H1 (cell line): ENCODE data around the gene PLEKHA5. TPM values are rescaled to one million over a fixed set of nuclear protein-coding genes. Genes with fewer than 3 reads are reported as not detected.

ENCODE experiments used
- CTCF ChIA-PET: fragments of 300-600 bp; sonication (Branson Sonifier 250); formaldehyde crosslinking; loops from one replicate; lab custom pipeline; 2021; ENCODE audit not compliant: partially characterized antibody; lab: Charles Lee
- POLR2A ChIA-PET: fragments of 300-600 bp; sonication (Branson Sonifier 250); formaldehyde crosslinking; loops from one replicate; lab custom pipeline; 2021; ENCODE audit warnings: inconsistent platforms; ENCODE audit not compliant: partially characterized antibody; lab: Charles Lee
- DNase-seq, 2 experiments: peaks; one replicate each; pipeline versions ENCODE4 v3.0.0 to v3.0.0-alpha.2; 2010 to 2022; ENCODE audit warnings: low spot score in 2 of 2, low read depth in 1 of 2, mixed read lengths in 1 of 2
- FAIRE-seq: peaks from 2 replicates; lab custom pipeline; 2011; peaks lifted over from hg19 to GRCh38; lab: Jason Lieb, UNC
- H2AFZ ChIP-seq: 2 replicates; pipeline ENCODE4 v1.8.1; 2012; ENCODE audit warnings: low read length, inconsistent platforms
- H2AK5ac ChIP-seq: 2 replicates; pipeline ENCODE4 v1.6.1; 2013; ENCODE audit warnings: low read depth, low read length
- H2BK120ac ChIP-seq: replicated peaks from 2 replicates; pipeline ENCODE3; 2013; ENCODE audit warnings: low read depth, low read length, inconsistent platforms
- H2BK12ac ChIP-seq: 2 replicates; pipeline ENCODE4 v1.6.1; 2013; ENCODE audit warnings: low read depth, low read length
- H2BK15ac ChIP-seq: 2 replicates; pipeline ENCODE4 v1.6.1; 2013; ENCODE audit warnings: low read length
- H2BK20ac ChIP-seq: 2 replicates; pipeline ENCODE4 v1.6.1; 2013; ENCODE audit warnings: low read length
- H2BK5ac ChIP-seq: 2 replicates; pipeline ENCODE4 v1.6.1; 2013; ENCODE audit warnings: low read depth, low read length
- H3K14ac ChIP-seq: 2 replicates; pipeline ENCODE4 v1.6.1; 2013; ENCODE audit warnings: inconsistent platforms; ENCODE audit not compliant: insufficient read length
- H3K18ac ChIP-seq: 2 replicates; pipeline ENCODE4 v1.6.1; 2013; ENCODE audit warnings: low read length; ENCODE audit errors: extremely low read depth
- H3K23ac ChIP-seq: 2 replicates; pipeline ENCODE4 v1.6.1; 2013; ENCODE audit warnings: inconsistent platforms; ENCODE audit not compliant: insufficient read length
- H3K23me2 ChIP-seq: 2 replicates; pipeline ENCODE4 v1.6.1; 2013; ENCODE audit warnings: low read depth, low read length
- H3K27ac ChIP-seq: 2 replicates; pipeline ENCODE4 v1.6.1; 2011; ENCODE audit warnings: low read depth, low read length, inconsistent platforms
- H3K27me3 ChIP-seq, 4 experiments: replicated peaks in 1 of 4; 1 replicate in 1 of 4; 2 replicates in 3 of 4; pipeline versions ENCODE4 v1.6.1 to v1.8.1; 2011 to 2013; ENCODE audit warnings: low read length in 3 of 4, mild to moderate bottlenecking in 3 of 4, inconsistent platforms in 2 of 4, mixed read lengths in 2 of 4, moderate library complexity in 1 of 4; ENCODE audit not compliant: control insufficient read depth in 3 of 4, insufficient read depth in 3 of 4; ENCODE audit errors: extremely low read depth in 1 of 4
- H3K36me3 ChIP-seq, 4 experiments: 2 replicates each; pipeline versions ENCODE4 v1.6.1 to v1.8.1; 2011 to 2013; ENCODE audit warnings: mild to moderate bottlenecking in 4 of 4, low read length in 3 of 4, moderate library complexity in 2 of 4, control low read depth in 1 of 4, inconsistent platforms in 1 of 4; ENCODE audit not compliant: insufficient read depth in 4 of 4, control insufficient read depth in 2 of 4
- H3K4ac ChIP-seq: replicated peaks from 2 replicates; pipeline ENCODE3; 2013; ENCODE audit warnings: low read length, low read depth, mixed read lengths, inconsistent platforms; ENCODE audit not compliant: insufficient read length
- H3K4me1 ChIP-seq, 4 experiments: replicated peaks in 1 of 4; 1 replicate in 1 of 4; 2 replicates in 3 of 4; pipeline versions ENCODE4 v1.6.1 to v1.8.1; 2011 to 2013; ENCODE audit warnings: low read length in 3 of 4, inconsistent platforms in 2 of 4, mixed read lengths in 1 of 4; ENCODE audit not compliant: insufficient read depth in 4 of 4, control insufficient read depth in 3 of 4
- H3K4me2 ChIP-seq, 2 experiments: 2 replicates each; pipeline versions ENCODE4 v1.6.1 to v1.8.1; 2011 to 2013; ENCODE audit warnings: low read depth in 2 of 2, low read length in 2 of 2, control low read depth in 1 of 2, inconsistent platforms in 1 of 2, mild to moderate bottlenecking in 1 of 2; ENCODE audit not compliant: insufficient read depth in 1 of 2
- H3K4me3 ChIP-seq, 4 experiments: fragments of 200-600, 300-600 bp in 1 of 4; sonication (generic), shearing (Covaris generic), sonication (Bioruptor Twin) in 1 of 4; 2 replicates each; pipeline versions ENCODE4 v1.5.1 to v1.8.1; 2011 to 2016; ENCODE audit warnings: low read length in 4 of 4, low read depth in 3 of 4, control low read depth in 2 of 4, inconsistent platforms in 2 of 4, mild to moderate bottlenecking in 2 of 4, mixed read lengths in 1 of 4, moderate library complexity in 1 of 4; ENCODE audit not compliant: insufficient read depth in 2 of 4; ENCODE audit errors: extremely low read depth in 1 of 4
- H3K56ac ChIP-seq: replicated peaks from 2 replicates; pipeline ENCODE3; 2013; ENCODE audit warnings: low read depth, mild to moderate bottlenecking, mixed read lengths, low read length, inconsistent platforms; ENCODE audit not compliant: insufficient read length
- H3K79me1 ChIP-seq: 2 replicates; pipeline ENCODE4 v1.6.1; 2013; ENCODE audit warnings: low read depth, low read length, control low read depth
- H3K79me2 ChIP-seq, 2 experiments: 2 replicates each; pipeline versions ENCODE4 v1.6.1 to v1.8.1; 2012 to 2013; ENCODE audit warnings: low read length in 2 of 2, mild to moderate bottlenecking in 2 of 2, inconsistent platforms in 1 of 2; ENCODE audit not compliant: insufficient read depth in 2 of 2, control insufficient read depth in 1 of 2
- H3K9ac ChIP-seq, 4 experiments: replicated peaks in 1 of 4; 1 replicate in 1 of 4; 2 replicates in 3 of 4; pipeline versions ENCODE4 v1.6.1 to v1.8.1; 2011 to 2013; ENCODE audit warnings: low read depth in 3 of 4, low read length in 3 of 4, control low read depth in 2 of 4, mild to moderate bottlenecking in 2 of 4, moderate library complexity in 2 of 4, inconsistent platforms in 1 of 4; ENCODE audit errors: extremely low read depth in 1 of 4
- H3K9me3 ChIP-seq, 2 experiments: 2 replicates each; pipeline versions ENCODE4 v1.6.1 to v1.8.1; 2012 to 2013; ENCODE audit warnings: mild to moderate bottlenecking in 2 of 2, moderate library complexity in 2 of 2, control low read depth in 1 of 2, inconsistent platforms in 1 of 2, low read depth in 1 of 2, low read length in 1 of 2, mixed read lengths in 1 of 2; ENCODE audit not compliant: insufficient read depth in 2 of 2
- H4K20me1 ChIP-seq, 2 experiments: replicated peaks in 1 of 2; 2 replicates each; pipeline versions ENCODE3 to v1.8.1; 2011 to 2013; ENCODE audit warnings: inconsistent platforms in 2 of 2, low read length in 2 of 2, mild to moderate bottlenecking in 1 of 2; ENCODE audit not compliant: insufficient read depth in 2 of 2, control insufficient read depth in 1 of 2
- H4K5ac ChIP-seq: 2 replicates; pipeline ENCODE4 v1.6.1; 2013; ENCODE audit warnings: low read length, low read depth, mixed read lengths, inconsistent platforms; ENCODE audit not compliant: insufficient read length
- H4K8ac ChIP-seq: 2 replicates; pipeline ENCODE4 v1.8.0; 2013; ENCODE audit warnings: mild to moderate bottlenecking, moderate library complexity, low read length, inconsistent platforms; ENCODE audit not compliant: insufficient read depth; ENCODE audit errors: extremely low read depth
- H4K91ac ChIP-seq: replicated peaks from 2 replicates; pipeline ENCODE3; 2013; ENCODE audit warnings: low read length, mixed read lengths, inconsistent platforms; ENCODE audit not compliant: insufficient read length
- JUN ChIP-seq: IDR thresholded peaks from 2 replicates; pipeline ENCODE4 v1.6.1; 2011; ENCODE audit warnings: low read depth, mild to moderate bottlenecking, improper control_type of control experiment, low read length
- KDM1A ChIP-seq: fragments of 200-600, 300-600 bp; sonication (generic); IDR thresholded peaks from 2 replicates; pipeline ENCODE4 v1.7.1; 2016; ENCODE audit warnings: mild to moderate bottlenecking, low read length, borderline replicate concordance
- TEAD4 ChIP-seq: IDR thresholded peaks from 2 replicates; pipeline ENCODE4 v1.6.1; 2012; ENCODE audit warnings: low read depth, low read length, inconsistent platforms, mixed read lengths
- WGBS, 2 experiments: shearing (Covaris generic) in 1 of 2; methylation state at CpG; one replicate each; pipeline versions ENCODE4 v1.1.6 to v1.1.7; 2013 to 2015; ENCODE audit warnings: low lambda C conversion rate in 2 of 2, mixed read lengths in 2 of 2, inconsistent platforms in 1 of 2, low coverage in 1 of 2, missing lambda C conversion rate in 1 of 2; ENCODE audit not compliant: insufficient replicate concordance in 2 of 2, insufficient coverage in 1 of 2, insufficient read length in 1 of 2; ENCODE audit errors: extremely low coverage in 1 of 2, missing lambda C conversion rate in 1 of 2; 5-methylcytosine and 5-hydroxymethylcytosine counted together
- polyA plus RNA-seq, 7 experiments: library from polyadenylated mRNA; depleted of rRNA in 3 of 7; stranded (reverse) in 5 of 7; unstranded in 2 of 7; fragments of >200 nt in 5 of 7; fragments of 200-250 nt in 2 of 7; gene quantifications; 1 replicate in 5 of 7; 2 replicates in 1 of 7; 4 replicates in 1 of 7; pipeline versions ENCODE4 v1.2.1 to v1.2.3, GENCODE V29; 2011 to 2013; ENCODE audit warnings: missing spikeins in 2 of 7, mixed read lengths in 2 of 7
- total RNA-seq: library from RNA; stranded (reverse); fragmentation: NEBNext Ultra II Directional; extraction: Animal tissue kit (Norgen Biotek cat#: 25700); gene quantifications from 2 replicates; pipeline ENCODE4 v1.2.1, GENCODE V29; 2021

Gene PLEKHA5
- total and polyA plus RNA-seq, 2 of the 8 experiments (the other 6 are each of a cell fraction or from before 2014, with no cell fraction given) = 17.2 to 66.1 TPM

DNA sequence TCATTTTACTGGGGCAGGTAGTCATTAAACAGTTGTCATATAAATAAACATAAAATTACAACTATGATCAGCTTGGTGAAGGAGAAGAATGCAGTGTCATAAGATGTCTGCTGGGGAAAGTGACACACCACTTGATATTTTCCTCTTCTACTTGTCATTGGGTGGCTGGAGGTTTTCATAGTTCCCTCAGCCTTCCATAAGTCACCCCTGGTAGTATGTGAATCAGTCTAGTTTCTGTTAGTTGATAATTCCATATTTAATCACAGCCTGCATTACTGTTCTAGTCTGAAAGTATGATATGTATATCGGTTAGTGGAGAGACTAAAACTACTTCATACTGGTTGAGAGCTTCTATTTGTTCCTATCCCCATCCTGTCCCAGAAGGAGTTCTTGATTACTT lies 38.2 kb downstream of the PLEKHA5 start:
- 77% methylated on average over 1 of the region's 1 CpG; no CpG with 5 or more reads in 1 of the 2 experiments for WGBS, 2 experiments
- no peaks in the 10 kb centered on the region for H3K9me3 ChIP-seq
- no peak overlapping the region for H4K8ac ChIP-seq
- peaks cover 2% of the 10 kb centered on the region; the same call in 1 of the 2 replicates for H3K79me1 ChIP-seq
- H2AFZ ChIP-seq = no peak overlapping the region
- H3K4ac ChIP-seq = no peak overlapping the region
- no peak overlapping the region for H2BK120ac ChIP-seq
- FAIRE-seq (no peak), DNase-seq (no peak)
- no peak overlapping the region for H2BK15ac ChIP-seq
- H3K9ac ChIP-seq = no peak overlapping the region
- no peak overlapping the region for H4K5ac ChIP-seq
- H3K79me2 ChIP-seq = peaks cover 6 to 94% of the 10 kb centered on the region in 2 experiments
- H3K4me2 ChIP-seq = no peak overlapping the region
- H2AK5ac ChIP-seq = no peak overlapping the region
- no peak overlapping the region for H3K56ac ChIP-seq
- H3K27me3 ChIP-seq = no peaks in the 10 kb centered on the region
- H3K4me1 ChIP-seq = peaks cover 0 to 4% (median 3%) of the 10 kb centered on the region in 4 experiments; a peak in 3 of 7 replicates
- no peak overlapping the region for H2BK12ac ChIP-seq
- no peak overlapping the region for H4K91ac ChIP-seq
- no peak overlapping the region for H3K14ac ChIP-seq
- CTCF ChIA-PET = interaction anchor here (1.6 to 2.5 kb wide), 2 partner anchors 15 to 19 kb away, joined by 4 to 9 read pairs; no protein-coding TSS in a partner anchor
- H3K23ac ChIP-seq = no peak overlapping the region
- H3K4me3 ChIP-seq = no peak overlapping the region
- no peak overlapping the region for H2BK20ac ChIP-seq
- no peak overlapping the region for H3K27ac ChIP-seq
- peaks cover 2 to 9% of the 10 kb centered on the region in 2 experiments for H4K20me1 ChIP-seq
- H3K18ac ChIP-seq = no peak overlapping the region
- no peaks in the 10 kb centered on the region; a peak in 1 of 8 replicates for H3K36me3 ChIP-seq
- H3K23me2 ChIP-seq = no peaks in the 10 kb centered on the region
- no peak overlapping the region for H2BK5ac ChIP-seq
- POLR2A ChIA-PET = no interaction called here
- TF ChIP-seq KDM1A (no peak), JUN (no peak), TEAD4 (no peak)
